C1 segment of cervical spinal cord (tissue), 14 donors: ENCODE data around the gene COMT.

ENCODE experiments used
- DNase-seq, 14 donors: peaks; one replicate each; lab custom pipeline; 2025; lab: John Stamatoyannopoulos, UW

The COMT gene

DNA sequence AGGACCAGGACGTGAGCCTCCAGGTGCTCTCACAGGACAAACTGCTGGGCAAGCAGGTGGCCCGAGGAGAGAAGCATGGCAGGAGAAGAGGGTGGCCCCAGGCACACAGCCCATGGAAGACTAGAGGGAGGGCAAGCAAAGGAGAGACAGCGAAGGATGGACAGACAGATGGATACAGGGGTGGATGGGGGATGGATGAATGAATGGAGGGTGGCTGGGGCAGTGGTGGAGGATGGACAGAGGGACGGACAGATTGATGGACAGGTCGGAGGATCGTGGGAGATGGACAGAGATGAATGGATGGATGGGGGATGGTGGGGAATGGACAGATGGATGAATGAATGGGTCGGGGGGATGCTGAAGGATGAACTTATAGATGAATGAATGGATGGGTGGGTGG is 52.4 kb downstream of the COMT start:
- DNase-seq, result no peak

DNA sequence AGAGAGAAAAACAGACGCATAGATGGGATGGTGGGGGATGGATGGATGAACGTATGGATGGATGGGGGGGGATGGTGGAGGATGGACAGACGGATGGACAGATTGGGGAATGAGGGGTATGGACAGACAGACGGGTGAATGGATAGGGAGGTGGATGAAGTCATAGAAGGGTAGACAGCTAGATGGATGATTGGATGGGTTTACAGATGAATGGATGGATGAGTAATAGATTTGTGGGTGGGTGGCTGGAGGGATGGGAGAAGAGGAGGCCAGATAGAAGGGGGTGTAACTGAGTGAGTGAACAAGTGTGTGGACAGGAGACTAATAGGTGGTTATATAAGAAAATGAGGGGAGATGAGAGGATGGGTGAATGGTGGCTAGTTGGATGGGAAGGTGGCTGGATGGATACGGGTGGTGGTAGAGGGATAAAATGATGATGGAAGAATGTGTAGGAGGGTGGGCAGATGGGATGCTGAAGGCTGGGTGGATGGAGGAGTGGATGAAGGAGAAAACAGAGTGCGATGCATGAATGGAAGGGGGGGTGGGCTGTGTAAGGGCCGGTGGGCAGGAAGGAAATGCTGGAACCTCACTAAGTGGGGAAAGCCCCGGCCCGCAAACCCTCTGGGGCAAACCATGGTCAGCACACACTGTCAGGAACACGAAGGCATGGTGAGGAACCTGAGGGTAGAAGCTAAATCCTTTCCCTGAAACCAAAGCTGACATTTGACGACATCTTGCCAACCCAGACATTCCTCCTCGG is 53.5 kb downstream of the COMT start:
- no peak for DNase-seq

DNA sequence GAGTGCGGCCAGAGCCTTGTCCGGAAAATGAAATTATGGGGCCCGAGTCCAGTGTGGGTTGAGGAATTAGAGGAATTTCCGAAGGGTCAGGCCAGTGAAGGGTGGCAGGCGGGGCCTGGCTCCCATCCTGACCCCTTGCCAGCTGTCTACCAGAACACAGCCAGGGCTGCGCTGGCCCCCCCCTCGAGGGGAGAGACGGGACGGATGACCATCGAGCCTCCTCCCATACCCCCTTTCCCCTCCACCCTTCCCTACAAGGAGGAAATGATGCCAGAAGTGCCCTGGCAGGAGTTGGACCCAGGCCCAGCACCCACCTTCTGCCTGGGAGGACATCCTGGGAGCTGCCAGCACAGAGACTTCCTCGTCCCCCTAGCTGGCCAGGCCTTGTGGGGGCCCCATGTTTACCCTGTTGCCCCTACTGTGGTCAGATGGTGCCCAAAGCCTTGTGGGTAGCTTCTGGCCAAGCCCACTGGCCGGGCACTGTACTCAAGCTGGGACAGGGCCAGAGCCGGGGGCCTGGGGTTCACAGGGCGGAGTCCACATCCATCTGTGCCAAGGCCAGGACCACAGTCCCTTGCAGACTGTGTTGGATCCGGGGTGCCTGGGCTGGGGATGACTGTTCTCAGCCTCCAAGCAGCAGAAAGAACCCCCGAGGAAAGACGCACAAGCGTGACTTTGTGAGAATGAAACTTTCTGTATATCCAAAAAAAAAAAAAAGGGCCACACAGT is 54.2 kb downstream of the COMT start:
- DNase-seq, result no peak

GRCh38 chr22:19996694-19997384 is 55.3 kb downstream of the COMT start:
- DNase-seq, result no peak

DNA sequence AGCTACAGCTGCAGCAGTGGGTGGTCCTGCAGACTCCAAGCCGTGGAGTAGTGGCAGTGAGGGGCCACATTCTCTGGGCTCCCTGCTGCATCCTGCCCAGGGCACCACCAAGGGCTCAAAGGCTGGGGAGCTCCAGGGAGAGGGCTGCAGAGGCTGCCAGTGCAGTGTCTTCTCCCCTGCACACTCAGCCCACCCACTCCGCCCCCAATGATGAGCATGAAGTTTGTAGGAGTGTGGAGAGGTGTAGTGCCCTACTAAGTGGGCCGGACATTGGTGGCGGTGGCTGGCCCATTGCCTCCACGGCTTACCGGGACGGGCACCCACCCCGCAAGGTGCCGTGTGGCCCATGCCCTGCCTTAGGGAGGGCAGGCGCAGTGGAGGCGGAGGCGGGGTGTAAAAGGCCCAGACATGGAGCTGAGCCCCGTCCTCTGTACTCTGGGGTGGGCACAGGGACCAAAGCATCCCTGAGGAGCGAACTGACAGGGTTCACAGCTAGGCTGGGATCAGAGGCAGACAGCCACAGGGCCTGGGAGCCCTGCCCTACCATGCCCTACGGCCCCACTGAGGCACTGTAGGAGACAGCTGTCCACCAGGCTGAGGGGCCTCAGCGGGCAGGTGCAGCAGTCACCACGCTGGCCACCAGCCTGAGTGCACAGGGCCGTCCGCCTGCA is 56.1 kb downstream of the COMT start:
- DNase-seq, result no peak

DNA sequence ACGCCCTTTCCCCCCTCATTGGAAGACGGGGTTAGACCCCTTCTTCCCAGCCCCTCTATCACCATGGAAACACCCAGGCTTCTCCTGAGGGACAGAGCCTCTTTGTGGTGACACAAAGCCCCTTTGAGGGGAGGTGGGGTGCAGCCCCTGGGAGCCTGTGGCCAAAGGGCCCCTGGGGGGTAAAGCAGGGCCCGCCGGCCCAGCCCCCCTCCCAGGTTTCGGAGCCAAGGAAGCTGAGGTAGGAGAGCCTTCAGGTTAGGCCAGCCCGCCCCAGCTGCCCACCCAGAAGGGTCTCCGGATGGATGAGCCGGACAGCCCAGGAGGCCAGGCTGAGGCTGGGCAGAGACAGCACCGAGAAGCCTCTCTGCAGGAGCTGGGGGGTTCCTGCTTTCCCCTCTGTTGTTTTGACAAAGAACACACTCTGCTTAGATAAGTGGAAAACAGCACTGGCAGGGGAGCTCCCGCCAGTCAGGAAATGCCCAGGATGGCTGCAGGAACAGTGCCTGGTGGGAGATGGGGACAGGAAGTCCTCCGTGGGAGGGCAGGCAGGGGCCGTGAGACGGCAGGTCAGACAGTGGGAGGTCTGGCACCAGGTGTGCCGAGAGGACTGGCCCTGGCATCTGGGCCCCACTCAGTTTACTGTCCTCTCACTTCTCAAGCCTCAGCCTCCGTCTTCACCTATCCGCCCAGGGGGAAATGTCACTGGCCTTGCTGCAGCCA is 56.8 kb downstream of the COMT start:
- DNase-seq, result no peak

- no peak for DNase-seq
Measured at GRCh38 chr22:19998991-19999820, 57.6 kb downstream of the COMT start.

DNA sequence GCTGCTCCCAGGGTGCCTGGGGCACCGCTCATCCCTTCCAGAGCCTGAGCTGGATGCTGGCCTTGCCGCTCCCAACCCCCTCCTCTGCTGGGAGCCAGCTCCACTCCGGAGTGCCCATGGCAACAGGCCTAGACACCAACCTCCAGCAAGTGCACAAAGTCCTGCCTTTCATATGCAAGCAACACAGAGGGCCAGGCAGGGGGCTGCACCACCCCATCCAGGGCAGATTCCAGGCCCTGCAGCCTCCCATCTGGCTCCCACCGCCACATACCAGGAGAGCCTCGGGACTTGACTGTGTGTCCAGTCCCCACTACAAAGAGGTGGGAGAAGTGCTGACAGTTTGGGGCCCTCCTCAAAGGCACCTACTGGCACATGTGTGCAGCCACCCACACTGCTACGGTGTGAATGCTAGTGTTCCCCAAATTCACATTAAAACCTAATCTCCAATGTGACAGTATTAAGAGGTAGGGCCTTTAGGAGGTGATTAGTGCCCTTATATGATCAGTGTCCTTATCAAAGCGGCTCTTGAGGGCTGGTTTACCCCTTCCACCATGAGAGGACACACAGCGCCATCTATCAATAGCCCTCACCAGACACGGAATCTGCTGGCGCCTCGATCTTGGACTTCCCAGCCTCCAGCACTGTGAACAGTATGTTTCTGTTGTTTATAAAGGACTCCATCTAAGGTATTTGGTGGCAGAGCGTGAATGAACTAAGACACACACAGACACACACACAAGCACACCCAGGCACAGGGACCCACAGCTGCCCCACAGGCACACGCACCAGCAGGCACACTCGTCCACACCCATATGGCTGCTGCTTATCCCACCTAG is 58.9 kb downstream of the COMT start:
- DNase-seq, result peak in 5 of 14 donors; percentile 22 to 66 (median 60)

DNA sequence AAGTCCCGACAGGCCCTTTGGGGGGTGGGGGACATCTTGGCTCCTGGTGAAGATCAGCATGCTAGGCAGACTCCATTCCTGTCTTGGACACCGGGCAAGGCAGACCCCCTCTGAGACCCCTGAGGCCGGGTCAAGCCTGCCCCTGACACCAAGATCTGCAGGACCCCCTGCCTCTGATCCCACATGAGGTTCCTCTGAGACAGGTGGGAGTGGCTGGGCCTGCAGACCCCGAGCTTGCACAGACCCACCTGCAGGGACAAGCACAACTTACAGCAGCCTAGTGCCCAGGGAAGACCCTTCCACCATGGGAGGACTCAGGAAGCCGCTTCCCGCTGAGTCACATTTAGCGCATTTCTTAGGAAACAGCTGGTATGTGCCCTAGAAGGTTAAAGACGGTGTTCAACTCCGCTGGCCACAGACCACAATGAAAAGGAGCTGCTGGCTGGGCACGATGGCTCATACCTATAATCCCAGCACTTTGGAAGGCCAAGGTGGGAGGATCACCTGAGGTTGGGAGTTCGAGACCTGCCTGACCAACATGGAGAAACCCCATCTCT is 59.6 kb downstream of the COMT start:
- DNase-seq, result no peak

DNA sequence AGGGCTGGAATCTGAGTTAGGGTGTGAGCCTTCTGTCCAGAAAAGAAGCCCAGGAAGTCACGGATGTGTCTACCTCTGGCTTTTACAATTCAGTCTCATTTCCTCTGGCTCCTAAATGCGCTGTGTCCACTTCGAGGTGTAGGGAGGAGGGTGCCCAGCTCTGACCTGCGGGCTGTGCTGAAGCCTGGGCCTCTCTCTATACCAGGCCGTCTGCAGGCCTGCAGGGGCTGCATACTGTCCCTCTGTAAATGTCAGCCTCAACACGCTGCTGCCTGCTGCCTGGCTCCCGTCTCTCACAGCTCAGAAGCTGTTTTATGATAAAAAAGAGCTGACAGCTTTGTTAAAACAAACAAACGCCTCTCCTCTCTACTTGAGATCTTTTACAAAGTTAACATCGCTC is 60.6 kb downstream of the COMT start:
- no peak for DNase-seq

- no peak for DNase-seq
Measured at GRCh38 chr22:20002636-20003035, 61.1 kb downstream of the COMT start.

DNA sequence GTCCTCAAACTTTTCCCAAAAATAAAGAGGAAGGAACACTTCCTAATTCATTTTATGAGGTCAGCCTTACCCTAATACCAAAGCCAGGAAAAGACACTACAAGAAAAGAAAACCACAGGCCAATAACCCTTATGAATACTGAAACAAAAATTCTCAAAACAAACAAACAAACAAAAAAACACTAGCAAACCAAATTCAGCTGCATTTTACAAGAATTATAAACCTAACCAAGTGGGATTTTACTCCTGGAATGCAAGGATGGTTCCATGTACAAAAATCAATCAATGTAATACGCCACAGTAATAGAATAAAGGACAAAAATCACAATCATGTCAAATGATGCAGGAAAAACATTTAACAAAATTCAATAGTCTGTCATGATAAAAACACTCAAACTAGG is 61.7 kb downstream of the COMT start:
- DNase-seq, result no peak

GRCh38 chr22:20004464-20004863 is 62.9 kb downstream of the COMT start:
- no peak for DNase-seq

DNA sequence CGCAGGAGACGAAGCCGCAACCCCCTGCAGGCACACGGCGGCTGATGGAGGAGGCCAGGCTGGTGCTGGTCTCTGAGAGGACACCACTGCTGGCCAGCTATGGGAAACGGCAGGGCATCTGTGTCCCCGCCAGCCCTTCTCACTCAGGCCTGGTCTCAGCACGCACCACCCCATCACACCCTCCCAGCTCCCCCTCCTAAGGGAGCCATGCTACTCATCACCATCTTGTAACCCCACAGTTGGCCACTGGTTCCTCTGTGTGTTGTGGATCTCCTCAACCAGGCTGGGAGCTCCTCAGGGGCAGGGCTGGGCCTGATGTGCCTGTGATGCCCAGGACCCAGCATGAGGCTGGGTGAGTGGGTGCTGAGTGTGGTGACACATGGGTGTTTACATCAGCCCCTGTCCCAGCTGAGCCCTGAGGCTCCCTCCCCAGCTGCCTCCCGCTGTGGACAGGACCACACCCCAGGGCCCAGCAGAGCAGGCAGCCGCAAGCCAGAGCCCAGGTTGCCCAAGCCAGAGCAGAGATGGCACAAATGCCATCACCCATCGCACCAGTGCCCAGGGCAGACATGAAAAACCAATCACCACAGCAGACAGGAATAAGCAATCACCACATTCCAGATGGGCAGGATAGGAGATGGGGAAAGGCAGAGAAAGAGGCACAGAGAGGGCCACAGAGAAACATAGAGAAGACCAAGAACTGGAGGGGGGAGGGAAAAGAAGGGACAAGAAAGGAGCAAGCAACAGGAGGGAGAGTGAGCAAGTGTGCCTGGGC is 66.8 kb downstream of the COMT start:
- DNase-seq, result no peak

GRCh38 chr22:20009018-20009491 is 67.5 kb downstream of the COMT start:
- DNase-seq, result peak in 1 of 14 donors; percentile 67

DNA sequence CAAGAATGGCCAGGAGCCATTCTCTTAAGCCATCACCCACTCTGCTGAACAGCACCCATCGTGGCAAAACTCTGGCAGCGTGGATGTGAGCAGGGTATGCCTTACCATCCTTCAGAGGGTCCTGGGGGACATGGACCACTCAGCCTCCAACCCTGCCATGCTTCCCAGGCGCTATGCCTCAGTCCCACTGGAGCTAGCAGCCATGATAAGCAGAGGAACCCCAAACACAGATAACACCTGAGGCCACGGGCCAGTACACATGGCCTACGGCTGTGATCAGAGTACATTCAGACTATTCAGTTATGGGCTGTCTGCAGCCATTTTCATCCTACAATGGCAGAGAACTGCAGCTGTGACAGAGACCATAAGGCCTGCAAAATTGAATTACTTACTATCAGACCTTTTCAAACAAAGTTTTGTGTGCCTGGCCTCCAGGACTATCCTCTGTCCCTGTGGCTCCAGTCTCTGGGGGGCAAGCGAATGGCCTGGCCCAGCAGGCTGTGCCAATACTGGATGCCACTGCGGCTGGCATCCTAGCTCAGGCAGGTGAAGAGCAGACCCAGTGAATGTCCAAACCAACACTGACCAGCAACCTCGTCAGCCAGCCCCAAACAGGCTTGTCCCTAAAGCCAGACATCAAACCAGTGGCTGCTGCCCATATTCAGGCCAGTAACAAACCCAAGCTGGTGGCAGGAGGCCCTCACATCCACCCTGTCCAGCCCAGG is 68.2 kb downstream of the COMT start:
- no peak for DNase-seq

DNA sequence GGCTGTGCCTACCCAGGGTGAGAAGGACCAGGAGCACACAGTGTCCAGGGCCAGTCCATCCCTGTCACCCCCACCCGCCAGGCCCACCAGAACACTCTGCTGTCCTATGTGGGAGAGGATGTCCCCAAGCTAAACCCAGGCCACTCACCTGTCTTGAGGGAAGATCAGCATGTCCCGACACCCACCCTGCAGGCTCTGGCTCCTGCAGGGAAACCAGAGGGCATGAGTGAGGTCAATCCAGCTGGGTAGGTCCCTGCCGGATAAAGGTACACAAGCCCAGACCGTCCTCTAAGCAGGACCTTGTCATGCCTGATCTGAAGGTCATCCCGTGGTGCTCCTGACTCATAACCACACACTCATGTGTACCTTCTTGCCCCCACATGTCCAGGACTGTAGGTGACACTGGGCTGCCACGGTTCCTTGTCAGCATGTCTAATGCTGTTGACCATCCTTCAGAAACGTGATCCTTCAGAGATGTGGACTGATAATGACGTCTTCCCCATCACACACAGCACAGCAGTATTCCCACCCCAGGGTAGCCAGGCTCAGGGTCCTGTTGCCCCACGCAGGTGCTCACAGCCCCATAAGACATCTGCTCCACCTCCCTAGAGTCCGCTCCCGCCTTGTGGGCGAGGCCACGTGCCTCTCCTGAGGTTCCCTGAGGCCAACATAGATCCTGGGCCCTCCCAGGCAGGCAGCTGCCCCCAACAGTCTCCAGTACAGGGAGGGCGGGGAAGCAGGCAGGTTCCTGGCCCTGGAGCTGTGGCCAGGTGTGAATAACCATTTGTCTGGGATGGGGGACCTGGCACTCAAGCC is 68.9 kb downstream of the COMT start:
- no peak for DNase-seq
